Measurements from ENCODE around the gene MCL1. TPM values are rescaled to one million over a fixed set of nuclear protein-coding genes. Genes with fewer than 3 reads are reported as not detected.
"Not testable (repeated sequence)": the region's sequence is repeated elsewhere in the genome, so short reads cannot be mapped to it uniquely, and the experiment has no call there.

MCL1 gene
- total RNA-seq, 1 donor from 2014 or later = 149 TPM

GRCh38 chr1:150572918-150573647, 6.3 kb downstream of the MCL1 start:
- DNase-seq (ENCODE audit: low read depth in 2 of 2) = no peak

GRCh38 chr1:150568594-150568966, 10.8 kb downstream of the MCL1 start:
- peak; percentile 43 to 76 for DNase-seq (ENCODE audit: low read depth in 2 of 2)

- peak; percentile 79 to 98 for DNase-seq (ENCODE audit: low read depth in 2 of 2)
Observed at GRCh38 chr1:150567717-150568593, 11.5 kb downstream of the MCL1 start.

GRCh38 chr1:150567341-150567716, 12.1 kb downstream of the MCL1 start:
- no peak for DNase-seq (ENCODE audit: low read depth in 2 of 2)

GRCh38 chr1:150566589-150567340, 12.6 kb downstream of the MCL1 start:
- no peak for DNase-seq (ENCODE audit: low read depth in 2 of 2)

- DNase-seq (ENCODE audit: low read depth in 2 of 2) = not testable (repeated sequence)
Observed at GRCh38 chr1:150565240-150565991, 14.0 kb downstream of the MCL1 start.

GRCh38 chr1:150564051-150564991, 15.1 kb downstream of the MCL1 start:
- no peak for DNase-seq (ENCODE audit: low read depth in 2 of 2)

- DNase-seq (ENCODE audit: low read depth in 2 of 2) = peak in 1 of 2 donors; percentile 63
Observed at GRCh38 chr1:150563340-150564038, 15.9 kb downstream of the MCL1 start.

- no peak for DNase-seq (ENCODE audit: low read depth in 2 of 2)
Observed at GRCh38 chr1:150562446-150563339, 16.7 kb downstream of the MCL1 start.

- peak; percentile 81 to 94 for DNase-seq (ENCODE audit: low read depth in 2 of 2)
Observed at GRCh38 chr1:150561974-150562445, 17.4 kb downstream of the MCL1 start.

- peak; percentile 59 to 98 for DNase-seq (ENCODE audit: low read depth in 2 of 2)
Observed at GRCh38 chr1:150561254-150561973, 18.0 kb downstream of the MCL1 start.

GRCh38 chr1:150560576-150561253, 18.7 kb downstream of the MCL1 start:
- peak; percentile 57 to 86 for DNase-seq (ENCODE audit: low read depth in 2 of 2)

- peak; percentile 54 to 77 for DNase-seq (ENCODE audit: low read depth in 2 of 2)
Observed at GRCh38 chr1:150560011-150560438, 19.4 kb downstream of the MCL1 start.

- DNase-seq (ENCODE audit: low read depth in 2 of 2) = no peak
Observed at GRCh38 chr1:150559656-150560010, 19.8 kb downstream of the MCL1 start.

GRCh38 chr1:150558761-150559655, 20.4 kb downstream of the MCL1 start:
- DNase-seq (ENCODE audit: low read depth in 2 of 2) = peak; percentile 47 to 88

- no peak for DNase-seq (ENCODE audit: low read depth in 2 of 2)
Observed at GRCh38 chr1:150558303-150558704, 21.1 kb downstream of the MCL1 start.
